DMS 273 (cell line): Measurements from ENCODE around the gene SHISA6.

Source experiments
- DNase-seq: peaks from one replicate; lab custom pipeline; 2025; ENCODE audit not compliant: unreplicated experiment; lab: John Stamatoyannopoulos, UW

The SHISA6 gene

GRCh38 chr17:11264183-11264871, 23.3 kb downstream of the SHISA6 start:
- peak; percentile 20 for DNase-seq

DNA sequence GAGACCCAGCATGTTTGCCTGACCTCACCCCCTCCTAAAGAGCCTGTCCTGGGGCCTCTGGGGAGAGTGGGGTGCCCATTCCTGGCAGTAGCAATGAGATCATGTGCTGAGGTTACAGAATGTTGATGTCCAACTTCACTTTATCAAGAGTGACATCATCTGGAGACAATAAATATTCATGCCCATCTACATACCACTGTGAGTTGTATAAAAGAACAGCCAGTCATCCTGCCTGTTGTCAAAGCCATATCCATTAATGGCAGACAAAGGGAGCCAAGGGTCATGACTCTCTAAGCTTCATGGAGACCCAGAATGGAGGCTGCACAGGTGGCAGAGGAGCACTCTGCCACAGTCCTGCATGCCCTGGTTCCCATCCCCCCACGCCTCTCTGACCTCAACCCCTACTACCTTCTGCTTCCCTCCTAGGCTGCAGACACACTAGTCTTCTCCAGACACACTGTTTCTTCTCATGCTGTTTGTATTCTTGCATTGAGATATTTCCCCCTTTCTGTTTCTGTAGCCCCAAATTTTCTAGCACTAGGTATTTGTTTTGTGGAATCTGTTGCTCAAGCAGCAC, 27.1 kb downstream of the SHISA6 start:
- no peak for DNase-seq

DNA sequence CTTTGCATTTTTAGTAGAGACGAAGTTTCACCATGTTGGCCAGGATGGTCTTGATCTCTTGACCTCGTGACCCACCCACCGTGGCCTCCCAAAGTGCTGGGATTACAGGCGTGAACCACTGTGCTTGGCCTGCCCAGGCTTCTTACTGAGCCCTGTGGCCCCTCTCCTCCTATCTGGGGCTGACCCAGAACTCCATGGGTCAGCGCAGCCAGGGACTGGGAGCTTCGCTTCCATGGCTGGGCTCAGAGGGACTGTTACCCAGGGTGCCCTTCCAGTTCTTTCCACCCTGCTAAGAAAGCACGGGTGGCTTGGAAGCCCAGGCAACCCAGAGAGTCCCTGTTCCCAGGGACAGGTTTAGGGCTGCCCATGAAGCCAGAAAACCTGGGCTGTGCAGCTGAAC, 28.2 kb downstream of the SHISA6 start:
- no peak for DNase-seq

- DNase-seq = no peak
These were observed 31.2 kb downstream of the SHISA6 start for GRCh38 chr17:11272191-11272590.

GRCh38 chr17:11273596-11273995, 32.6 kb downstream of the SHISA6 start:
- DNase-seq = no peak

DNA sequence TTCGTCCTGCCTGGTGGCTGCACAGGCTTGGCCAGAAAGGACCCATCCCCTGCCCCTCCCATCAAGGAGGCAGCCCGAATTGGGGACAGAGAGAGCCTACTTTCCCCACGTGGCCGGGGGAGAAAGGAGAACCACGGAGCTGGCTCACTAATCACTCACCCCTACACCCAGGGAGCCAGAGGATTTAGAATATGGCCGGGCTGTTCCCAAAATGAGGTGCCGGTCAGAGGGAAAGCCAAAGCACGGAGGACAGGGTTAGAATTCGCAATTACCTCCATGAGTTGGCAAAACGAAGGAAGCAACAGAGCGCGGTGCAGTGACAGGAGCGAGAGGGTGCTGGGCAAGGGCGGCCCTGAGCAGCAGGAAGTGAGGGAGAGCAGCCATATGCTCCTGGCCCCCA, 33.1 kb downstream of the SHISA6 start:
- DNase-seq = no peak

GRCh38 chr17:11276486-11276885, 35.5 kb downstream of the SHISA6 start:
- no peak for DNase-seq

GRCh38 chr17:11278186-11278991, 37.4 kb downstream of the SHISA6 start:
- no peak for DNase-seq

GRCh38 chr17:11278992-11279270, 37.9 kb downstream of the SHISA6 start:
- no peak for DNase-seq

DNA sequence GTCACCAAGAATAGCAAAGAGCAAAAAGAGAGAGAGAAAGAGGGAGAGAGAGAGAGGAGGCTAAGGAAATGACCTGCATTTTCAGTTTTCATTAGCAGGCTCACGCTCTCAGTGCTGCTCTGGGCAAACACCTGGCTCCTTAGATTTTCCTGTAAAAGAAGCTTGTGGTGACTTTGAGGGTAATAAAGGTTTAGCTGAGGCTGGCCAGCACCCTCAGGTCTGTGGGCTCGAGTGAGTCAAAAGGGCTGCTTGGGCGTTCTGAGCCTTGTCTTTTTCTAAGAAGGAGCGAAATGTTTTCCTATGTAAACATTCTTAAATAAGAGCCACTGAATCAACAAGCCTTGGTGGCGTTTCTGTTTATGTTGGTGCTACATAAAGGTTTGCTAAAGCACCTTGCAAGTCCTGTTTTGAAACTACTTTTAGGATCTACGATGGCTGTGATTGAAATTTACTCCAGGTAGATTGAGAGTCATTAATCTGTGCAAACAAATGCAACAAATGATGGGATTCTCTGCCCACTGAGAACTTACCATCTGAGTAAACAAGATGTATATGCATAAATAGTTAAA, 38.8 kb downstream of the SHISA6 start:
- DNase-seq = no peak

GRCh38 chr17:11282586-11282985, 41.6 kb downstream of the SHISA6 start:
- no peak for DNase-seq

DNA sequence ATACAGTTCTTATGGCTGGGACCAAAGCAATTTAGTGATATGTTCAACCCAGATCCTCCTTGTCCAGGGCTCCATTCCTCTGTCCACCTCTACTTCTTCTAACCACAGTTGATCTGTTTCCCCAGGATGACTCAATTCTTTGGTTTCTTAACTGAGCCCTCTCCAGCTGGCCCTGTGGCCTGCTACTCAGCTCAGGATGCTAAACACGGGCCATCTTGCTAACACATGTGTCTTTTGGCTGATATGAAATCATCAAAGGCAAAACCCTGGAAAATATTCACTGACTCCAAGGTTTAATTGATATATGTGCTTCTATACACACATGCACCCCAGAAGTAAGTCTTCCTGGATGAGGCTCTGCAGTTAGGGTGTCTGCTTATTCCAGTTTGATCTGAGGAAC, 43.8 kb downstream of the SHISA6 start:
- no peak for DNase-seq

DNA sequence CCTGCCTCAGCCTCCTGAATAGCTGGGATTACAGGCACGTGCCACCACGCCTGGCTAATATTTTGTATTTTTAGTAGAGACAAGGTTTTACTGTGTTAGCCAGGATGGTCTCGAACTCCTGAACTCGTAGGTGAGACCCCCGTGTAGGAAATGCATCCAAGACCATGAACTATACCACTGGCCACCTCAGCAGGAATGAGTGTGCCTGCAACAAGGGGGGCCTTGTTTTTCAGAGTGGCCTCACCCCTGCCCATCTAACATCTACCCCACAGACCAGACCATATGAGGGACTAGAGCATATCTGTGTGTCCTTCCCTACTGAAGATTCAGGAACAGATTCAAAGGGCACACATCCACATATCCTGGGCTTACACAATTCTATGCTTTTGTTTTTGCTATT, 44.9 kb downstream of the SHISA6 start:
- DNase-seq = no peak

DNA sequence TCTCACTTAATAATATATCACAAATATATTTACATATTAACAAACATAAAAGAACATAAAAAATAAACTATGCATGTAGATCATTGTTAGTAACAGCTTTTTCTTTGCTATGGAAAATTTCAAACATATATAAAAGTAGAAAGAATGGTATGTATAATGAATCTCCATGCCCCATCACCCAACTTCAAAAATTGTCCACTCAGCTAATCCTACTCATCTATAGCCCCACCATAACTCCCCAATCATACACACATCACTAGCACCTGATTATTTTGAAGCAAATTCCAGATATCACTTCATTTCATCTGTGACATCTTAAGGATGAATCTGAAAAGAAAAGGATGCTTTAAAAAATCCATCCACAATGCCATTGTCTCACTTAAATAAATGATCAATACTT, 46.8 kb downstream of the SHISA6 start:
- DNase-seq = no peak

DNA sequence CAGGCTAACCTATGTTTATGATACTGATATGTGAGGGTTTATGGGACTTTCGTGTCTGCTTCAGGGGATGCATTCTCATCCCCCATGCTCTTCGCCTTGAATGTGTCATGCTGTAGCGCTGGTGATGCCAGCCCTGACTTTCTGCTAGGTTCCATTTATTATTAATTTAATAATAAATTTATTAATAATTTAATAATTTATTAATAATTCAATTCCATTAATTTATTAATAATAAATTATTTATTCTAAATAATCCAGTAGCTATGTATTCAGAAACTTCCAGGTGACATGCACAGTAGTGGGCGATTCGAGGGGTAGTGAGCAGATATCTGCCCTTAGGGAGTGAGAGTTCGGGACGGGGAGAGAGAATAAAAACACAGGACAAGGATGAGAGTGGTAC, 49.8 kb downstream of the SHISA6 start:
- DNase-seq = no peak

GRCh38 chr17:11292491-11292890, 51.5 kb downstream of the SHISA6 start:
- DNase-seq = no peak

DNA sequence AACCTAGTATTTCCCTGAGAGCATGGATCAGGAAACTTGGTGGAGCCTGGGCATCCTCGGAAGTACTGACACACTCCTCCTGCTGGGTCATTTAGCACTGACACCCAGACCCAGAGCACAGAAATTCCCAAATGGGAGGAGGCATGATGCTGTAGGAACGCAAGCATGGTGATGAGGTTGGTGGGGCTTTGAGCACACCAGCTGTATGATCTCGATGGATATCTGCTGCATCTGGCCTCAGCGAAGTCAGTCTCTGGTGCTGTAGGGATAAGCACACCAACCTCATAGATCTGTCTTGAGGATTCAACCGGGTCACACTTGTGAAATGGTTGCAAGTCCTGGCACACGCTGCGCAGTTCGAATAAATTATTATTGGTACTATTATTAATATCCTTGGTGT, 52.5 kb downstream of the SHISA6 start:
- DNase-seq = no peak

DNA sequence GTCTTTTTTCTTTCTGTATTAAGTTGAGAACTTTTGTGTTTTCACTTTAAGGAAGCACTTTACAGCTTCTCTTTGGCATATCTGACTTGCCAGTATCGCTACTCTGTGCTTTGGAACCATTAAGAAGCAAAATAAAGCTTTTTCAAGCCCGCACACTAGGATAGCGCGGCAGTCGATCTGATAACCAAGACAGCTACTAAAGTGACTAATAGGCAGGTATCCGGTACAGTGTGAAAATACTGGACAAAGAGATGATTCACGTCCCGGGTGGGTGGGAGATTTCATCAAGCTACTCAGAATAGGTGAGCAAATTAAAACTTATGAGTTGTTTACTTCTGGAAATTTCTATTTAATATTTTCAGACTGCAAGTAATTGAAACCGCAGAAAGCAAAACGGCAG, 53.8 kb downstream of the SHISA6 start:
- DNase-seq = no peak

DNA sequence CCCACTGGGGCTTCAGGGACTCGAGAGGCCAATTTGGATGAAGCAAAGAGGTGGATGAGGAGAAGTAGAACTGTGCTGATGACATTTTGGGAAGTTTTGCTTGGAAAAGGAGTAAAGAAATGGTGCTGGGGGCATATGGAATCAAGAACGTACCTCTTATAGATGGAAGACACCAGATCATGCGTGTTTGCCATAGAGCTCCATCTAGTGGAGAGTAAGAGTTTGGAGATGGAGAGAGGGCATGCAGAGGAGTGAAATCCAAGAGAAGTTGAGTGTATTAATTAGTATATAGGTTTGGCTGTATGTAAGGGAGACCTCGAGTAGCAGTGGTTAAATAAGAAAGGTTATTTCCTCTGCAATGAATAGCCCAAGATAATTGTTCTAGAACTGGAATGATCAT, 56.0 kb downstream of the SHISA6 start:
- DNase-seq = no peak

DNA sequence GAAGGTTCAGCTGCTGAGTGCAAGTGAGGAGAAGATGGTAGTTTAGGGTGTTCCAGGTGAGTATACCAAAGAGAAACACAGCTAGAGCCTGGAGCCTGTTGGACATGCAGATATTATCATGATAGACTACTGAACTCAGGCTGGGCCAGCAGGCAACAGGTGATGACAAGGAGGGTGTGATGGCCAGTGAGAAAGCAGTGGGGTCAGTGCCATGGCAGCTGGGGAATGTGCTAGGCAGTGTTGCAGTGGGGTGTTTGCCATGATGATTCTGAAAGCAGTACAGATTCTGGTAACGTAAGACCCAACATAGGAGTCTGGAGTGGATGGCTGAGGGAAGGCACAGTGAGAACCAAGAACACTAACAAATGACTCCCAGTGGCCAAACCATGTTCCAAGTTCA, 57.4 kb downstream of the SHISA6 start:
- no peak for DNase-seq

GRCh38 chr17:11300201-11300600, 59.2 kb downstream of the SHISA6 start:
- DNase-seq = no peak

GRCh38 chr17:11300738-11301137, 59.7 kb downstream of the SHISA6 start:
- DNase-seq = peak; percentile 11
